ENCODE results near the gene P3H3.

P3H3 gene

DNA sequence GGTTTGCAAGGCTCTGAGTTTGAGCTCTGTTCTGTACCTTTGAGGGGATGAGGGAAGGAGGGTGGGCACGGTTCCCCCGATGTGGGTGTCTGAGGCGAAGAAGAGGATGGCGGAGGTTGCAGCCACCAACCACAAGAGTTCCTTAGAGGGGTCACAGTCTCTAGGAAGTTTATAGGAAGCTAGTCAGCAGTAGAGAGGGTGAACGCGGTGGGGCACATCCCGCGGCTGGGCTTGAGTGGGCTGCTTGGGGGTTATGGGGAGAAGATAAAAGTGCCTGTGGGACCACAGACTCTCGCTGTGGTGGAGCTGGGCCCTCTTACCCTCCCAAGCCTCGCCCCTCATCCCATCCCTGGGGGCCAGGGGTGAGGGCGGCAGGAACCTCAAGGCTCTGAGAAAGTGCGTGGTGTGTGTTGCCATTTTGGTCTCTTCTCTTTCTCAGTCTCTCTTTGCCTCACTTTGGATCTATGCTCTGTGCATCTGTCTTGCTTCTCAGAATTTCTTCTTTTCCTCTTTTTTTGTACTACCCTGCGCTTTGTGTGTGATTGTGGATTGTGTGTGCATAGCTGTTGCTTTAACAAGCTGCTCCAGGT, 36.2 kb upstream of the P3H3 start:
- TF ChIP-seq, protein P1, sequence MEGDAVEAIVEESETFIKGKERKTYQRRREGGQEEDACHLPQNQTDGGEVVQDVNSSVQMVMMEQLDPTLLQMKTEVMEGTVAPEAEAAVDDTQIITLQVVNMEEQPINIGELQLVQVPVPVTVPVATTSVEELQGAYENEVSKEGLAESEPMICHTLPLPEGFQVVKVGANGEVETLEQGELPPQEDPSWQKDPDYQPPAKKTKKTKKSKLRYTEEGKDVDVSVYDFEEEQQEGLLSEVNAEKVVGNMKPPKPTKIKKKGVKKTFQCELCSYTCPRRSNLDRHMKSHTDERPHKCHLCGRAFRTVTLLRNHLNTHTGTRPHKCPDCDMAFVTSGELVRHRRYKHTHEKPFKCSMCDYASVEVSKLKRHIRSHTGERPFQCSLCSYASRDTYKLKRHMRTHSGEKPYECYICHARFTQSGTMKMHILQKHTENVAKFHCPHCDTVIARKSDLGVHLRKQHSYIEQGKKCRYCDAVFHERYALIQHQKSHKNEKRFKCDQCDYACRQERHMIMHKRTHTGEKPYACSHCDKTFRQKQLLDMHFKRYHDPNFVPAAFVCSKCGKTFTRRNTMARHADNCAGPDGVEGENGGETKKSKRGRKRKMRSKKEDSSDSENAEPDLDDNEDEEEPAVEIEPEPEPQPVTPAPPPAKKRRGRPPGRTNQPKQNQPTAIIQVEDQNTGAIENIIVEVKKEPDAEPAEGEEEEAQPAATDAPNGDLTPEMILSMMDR (IDR thresholded peaks at IDR 0.05) = no peak

DNA sequence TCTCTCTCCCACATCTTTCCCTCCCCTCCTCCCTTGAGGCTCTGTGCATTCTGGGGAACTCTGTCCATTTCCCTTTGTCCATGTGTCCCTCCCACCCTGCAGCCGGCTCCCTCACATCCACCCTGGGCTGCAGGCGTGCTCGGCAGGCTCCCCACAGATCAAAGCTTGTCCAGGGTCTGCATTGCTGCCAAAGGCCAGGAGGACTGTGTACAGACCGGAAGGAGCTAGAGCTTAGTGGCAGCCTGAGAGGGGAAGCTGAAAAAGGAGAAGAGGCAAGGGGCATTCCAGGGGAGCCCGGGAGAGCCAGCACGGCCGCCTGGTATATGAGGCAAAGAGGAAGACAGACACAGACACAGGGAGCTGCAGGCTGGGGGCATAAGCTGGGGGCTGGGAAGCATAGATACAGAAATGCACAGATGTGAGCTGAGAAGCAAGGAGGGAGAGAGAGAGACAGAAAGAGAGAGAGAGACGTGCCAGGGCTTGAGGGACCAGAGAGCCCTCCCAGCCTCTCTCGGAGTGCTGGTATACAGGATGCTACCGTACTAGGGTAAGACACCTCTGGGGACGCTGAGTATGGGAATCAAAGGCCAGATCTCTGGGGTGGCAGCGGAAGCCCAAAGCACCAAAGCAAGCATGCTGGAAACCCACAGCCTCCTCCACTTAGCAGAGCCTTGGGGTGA, 35.5 kb upstream of the P3H3 start:
- TF ChIP-seq, protein P1 (IDR thresholded peaks at IDR 0.05) = no peak

DNA sequence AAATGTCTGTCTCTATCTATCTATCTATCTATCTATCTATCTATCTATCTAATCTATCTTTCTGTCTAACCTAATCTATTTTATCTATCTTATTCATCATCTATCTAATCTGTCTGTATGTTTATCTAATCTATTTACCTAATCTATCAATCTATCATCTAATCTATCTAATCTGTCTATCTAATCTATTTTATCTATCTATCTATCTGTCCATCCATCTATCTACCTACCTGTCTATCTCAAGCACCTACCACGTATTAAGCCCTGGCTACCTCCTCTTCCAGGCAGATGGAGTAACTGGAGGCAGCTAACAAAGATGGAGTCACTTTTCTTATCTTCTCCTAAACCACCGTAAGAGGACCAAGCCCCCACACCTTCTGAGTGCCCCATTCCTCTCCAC, 33.1 kb upstream of the P3H3 start:
- TF ChIP-seq, protein P1 (IDR thresholded peaks at IDR 0.05) = no peak

DNA sequence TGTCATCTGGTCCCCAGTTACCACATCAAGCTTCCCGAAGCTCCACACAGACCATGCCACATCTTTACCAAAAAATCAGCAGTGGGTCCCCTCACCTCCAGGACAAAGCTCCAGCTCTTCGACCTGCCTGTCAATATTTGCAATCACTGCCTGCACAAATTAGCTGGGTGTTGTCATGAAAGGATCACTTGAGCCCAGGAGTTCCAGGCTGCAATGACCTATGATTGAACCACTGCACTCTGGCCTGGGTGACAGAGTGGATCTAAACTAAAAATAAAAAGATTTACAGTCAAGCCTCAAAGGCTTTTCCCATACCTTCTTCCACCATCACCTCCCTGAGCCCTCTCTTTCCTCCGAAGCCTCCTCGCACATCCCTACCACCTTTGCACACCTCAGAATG, 31.6 kb upstream of the P3H3 start:
- TF ChIP-seq, protein P1 (IDR thresholded peaks at IDR 0.05) = no peak

DNA sequence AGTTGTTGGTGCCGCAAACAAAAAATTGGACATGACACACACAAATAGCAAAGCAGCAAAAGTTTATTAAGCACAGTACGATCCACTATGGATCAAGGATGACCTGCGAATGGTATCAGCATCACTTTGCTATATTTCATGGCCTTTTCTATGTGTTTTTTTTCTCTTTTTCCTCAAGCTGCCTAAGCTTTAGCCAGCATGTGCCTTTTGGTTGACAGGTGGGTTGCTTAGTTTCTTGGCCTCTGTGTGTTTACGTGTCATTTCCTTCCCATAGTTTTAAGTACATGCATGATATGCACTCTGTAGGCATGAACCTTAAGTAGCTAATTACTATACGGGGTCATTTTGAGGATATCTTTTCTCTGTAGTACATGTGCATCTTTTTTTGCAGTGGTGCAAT, 29.1 kb upstream of the P3H3 start:
- TF ChIP-seq, protein P1 (IDR thresholded peaks at IDR 0.05) = no peak

DNA sequence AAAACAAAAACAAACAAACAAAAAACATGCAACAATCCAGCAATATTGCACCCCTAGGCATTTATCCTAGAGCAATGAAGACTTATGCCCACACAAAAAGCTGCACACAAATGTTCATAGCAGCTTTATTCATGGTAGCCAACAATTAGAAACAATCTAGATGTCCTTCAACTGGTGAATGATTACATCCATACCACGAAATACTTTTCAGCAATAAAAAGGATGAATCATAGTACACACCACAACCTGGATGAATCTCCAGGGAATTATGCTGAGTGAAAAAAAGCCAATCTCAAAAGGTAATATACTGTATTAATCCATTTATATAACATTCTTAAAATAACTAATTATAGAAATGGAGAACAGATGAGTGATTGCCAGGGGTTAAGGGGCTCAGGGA, 21.0 kb upstream of the P3H3 start:
- TF ChIP-seq, protein P1 (IDR thresholded peaks at IDR 0.05) = no peak

DNA sequence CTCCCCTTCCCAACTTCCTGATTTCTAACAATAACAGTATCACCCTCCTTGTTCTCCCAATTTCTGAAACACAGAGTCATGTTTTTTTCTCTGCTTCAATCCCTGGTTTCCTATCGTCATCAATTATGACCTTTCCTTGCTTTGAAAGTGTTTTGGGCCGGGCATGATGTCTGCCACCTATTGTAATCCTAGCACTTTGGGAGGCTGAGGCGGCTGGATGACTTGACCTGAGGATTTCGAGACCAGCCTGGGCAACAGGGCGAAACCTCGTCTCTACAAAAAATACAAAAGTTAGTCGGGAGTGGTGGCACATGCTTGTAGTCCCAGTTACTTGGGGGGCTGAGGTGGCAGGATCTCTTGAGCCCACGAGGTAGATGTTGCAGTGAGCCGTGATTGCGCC, 19.2 kb upstream of the P3H3 start:
- TF ChIP-seq, protein P1 (IDR thresholded peaks at IDR 0.05) = no peak
